RWPE1 (cell line): ENCODE results near the gene IMMP2L.

ENCODE experiments used
- CTCF ChIA-PET: fragments of 350-600 bp; sonication (Branson Sonifier 250); formaldehyde crosslinking; extraction: SDS; loops from one replicate; lab custom pipeline; 2021; lab: Yijun Ruan, JAX
- POLR2A ChIA-PET: fragments of 400-600 bp; formaldehyde crosslinking; extraction: SDS; loops from one replicate; lab custom pipeline; 2020; ENCODE audit warnings: antibody characterized with exemption; ENCODE audit not compliant: low non-redundant PET; lab: Yijun Ruan, JAX
- DNase-seq: peaks from one replicate; pipeline ENCODE4 v3.0.0; 2012; ENCODE audit warnings: low spot score
- H3K27ac ChIP-seq: fragments of 450-650 bp; 2 replicates; pipeline ENCODE4 v1.5.1; 2017
- TF ChIP-seq, protein P1 (sequence below): fragments of 450-650 bp; conservative IDR thresholded peaks from 2 replicates; pipeline ENCODE4 v1.5.1; 2017; ENCODE audit warnings: low read depth, mild to moderate bottlenecking

IMMP2L gene

GRCh38 chr7:110948280-110948679 is 614.0 kb downstream of the IMMP2L start:
- TF ChIP-seq, protein P1, sequence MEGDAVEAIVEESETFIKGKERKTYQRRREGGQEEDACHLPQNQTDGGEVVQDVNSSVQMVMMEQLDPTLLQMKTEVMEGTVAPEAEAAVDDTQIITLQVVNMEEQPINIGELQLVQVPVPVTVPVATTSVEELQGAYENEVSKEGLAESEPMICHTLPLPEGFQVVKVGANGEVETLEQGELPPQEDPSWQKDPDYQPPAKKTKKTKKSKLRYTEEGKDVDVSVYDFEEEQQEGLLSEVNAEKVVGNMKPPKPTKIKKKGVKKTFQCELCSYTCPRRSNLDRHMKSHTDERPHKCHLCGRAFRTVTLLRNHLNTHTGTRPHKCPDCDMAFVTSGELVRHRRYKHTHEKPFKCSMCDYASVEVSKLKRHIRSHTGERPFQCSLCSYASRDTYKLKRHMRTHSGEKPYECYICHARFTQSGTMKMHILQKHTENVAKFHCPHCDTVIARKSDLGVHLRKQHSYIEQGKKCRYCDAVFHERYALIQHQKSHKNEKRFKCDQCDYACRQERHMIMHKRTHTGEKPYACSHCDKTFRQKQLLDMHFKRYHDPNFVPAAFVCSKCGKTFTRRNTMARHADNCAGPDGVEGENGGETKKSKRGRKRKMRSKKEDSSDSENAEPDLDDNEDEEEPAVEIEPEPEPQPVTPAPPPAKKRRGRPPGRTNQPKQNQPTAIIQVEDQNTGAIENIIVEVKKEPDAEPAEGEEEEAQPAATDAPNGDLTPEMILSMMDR, result no peak
- no peak overlapping the region for H3K27ac ChIP-seq
- no peak for DNase-seq
- CTCF ChIA-PET, result no interaction called here
- POLR2A ChIA-PET, result no interaction called here

DNA sequence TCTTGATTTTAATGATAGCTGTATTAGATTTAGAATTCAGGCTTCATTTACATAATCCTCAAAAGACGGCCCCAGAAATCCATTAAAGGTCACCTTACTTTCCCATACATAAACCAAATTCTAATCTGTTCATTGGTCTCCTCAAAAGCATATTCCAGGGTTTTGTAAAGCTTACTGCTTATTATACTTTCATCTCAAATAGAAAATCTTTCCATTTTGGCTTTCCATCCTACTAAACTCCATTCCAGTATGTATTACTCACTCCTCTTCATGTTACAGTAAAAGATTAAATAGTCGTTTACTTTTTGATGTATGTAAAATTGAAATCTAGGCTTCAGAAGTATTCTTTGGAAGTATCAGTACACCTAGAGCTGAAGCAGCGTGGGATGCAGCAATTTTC is 614.9 kb downstream of the IMMP2L start:
- no peak overlapping the region for H3K27ac ChIP-seq
- TF ChIP-seq, protein P1, result no peak
- no peak for DNase-seq
- CTCF ChIA-PET, result no interaction called here
- POLR2A ChIA-PET, result no interaction called here

GRCh38 chr7:110944966-110945644 is 617.2 kb downstream of the IMMP2L start:
- CTCF ChIA-PET, result no interaction called here
- POLR2A ChIA-PET, result no interaction called here
- H3K27ac ChIP-seq, result no peak overlapping the region
- no peak for DNase-seq
- TF ChIP-seq, protein P1, result no peak

DNA sequence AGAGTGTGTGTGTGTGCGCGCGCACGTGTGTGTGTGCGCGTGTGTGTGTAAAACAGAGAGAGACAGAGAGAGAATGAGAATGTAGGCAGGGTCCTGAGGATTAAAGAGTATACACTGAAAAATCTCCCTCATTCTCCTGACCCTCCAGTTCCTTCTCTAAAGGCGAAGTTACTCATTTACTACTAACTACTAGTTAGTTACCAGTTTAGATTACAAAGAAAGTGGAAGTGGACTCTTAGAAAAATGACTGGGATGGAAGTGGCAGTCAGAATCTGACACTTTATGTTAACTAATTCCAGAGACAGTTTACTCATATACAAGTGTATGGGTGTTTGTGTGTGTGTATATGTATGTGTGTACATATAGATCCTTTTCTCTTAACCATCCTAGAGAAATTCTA is 617.8 kb downstream of the IMMP2L start:
- no peak for DNase-seq
- ChIA-PET POLR2A (no interaction called here), CTCF (no interaction called here)
- TF ChIP-seq, protein P1, result no peak
- no peak overlapping the region for H3K27ac ChIP-seq

DNA sequence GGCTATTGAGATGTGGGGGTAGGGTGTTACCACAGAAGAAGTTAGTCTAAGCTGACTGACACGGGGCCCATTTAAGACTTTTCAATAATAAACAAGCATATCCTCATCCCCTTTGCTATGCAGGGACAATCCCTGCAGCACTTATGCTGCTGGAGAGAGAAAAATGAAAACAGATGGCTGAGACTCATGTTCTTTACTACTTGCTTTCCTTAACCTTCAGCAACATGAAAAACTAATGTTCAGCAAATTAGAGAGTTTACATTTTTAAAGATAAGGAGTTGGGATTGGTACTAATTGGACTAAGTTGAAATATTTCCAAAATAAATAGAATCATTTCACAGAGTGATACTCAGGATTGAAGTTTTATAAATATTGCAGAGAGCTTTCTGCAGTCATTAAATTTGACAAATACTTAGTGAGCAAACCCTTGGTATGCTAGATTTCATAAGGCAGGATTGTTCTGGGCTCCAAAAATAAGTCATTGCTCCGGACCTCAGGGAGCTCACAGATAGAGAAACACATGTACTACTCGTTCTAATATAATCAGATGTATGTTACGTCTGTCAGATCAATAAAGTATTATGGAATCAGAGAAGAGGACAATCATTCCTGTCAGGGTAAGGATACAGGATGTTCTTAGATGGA is 618.5 kb downstream of the IMMP2L start:
- ChIA-PET POLR2A (no interaction called here), CTCF (no interaction called here)
- no peak overlapping the region for H3K27ac ChIP-seq
- TF ChIP-seq, protein P1, result no peak
- DNase-seq, result no peak

GRCh38 chr7:110941385-110941784 is 620.9 kb downstream of the IMMP2L start:
- TF ChIP-seq, protein P1, result no peak
- H3K27ac ChIP-seq, result no peak overlapping the region
- ChIA-PET CTCF (no interaction called here), POLR2A (no interaction called here)
- no peak for DNase-seq
